WTC11 (cell line): Measurements from ENCODE around the gene CDCA7. TPM values are rescaled to one million over a fixed set of nuclear protein-coding genes. Genes with fewer than 3 reads are reported as not detected.

Experiments
- ATAC-seq: fragments of 200-7000 bp; cut with Tn5 transposase; 2 replicates; pipeline ENCODE4 v1.10.0; 2021; ENCODE audit warnings: mild to moderate bottlenecking, moderate library complexity
- CTCF ChIA-PET: fragments of 300-600 bp; sonication (Branson Sonifier 250); formaldehyde crosslinking; loops from one replicate; lab custom pipeline; 2021; ENCODE audit warnings: antibody characterized with exemption; lab: Charles Lee
- POLR2A ChIA-PET: fragments of 350-600 bp; sonication (Branson Sonifier 250); formaldehyde crosslinking; loops from one replicate; lab custom pipeline; 2021; ENCODE audit warnings: antibody characterized with exemption; lab: Charles Lee
- DNase-seq: peaks from one replicate; pipeline ENCODE4 v3.0.0; 2021; ENCODE audit warnings: low spot score
- H3K27ac Mint-ChIP-seq: 2 replicates; pipeline ENCODE4 v1.8.0; 2021; ENCODE audit warnings: mixed read lengths
- H3K27me3 Mint-ChIP-seq: 2 replicates; pipeline ENCODE4 v1.8.0; 2021; ENCODE audit warnings: low read depth, mild to moderate bottlenecking, moderate library complexity, mixed read lengths
- H3K36me3 Mint-ChIP-seq: 2 replicates; pipeline ENCODE4 v1.8.0; 2021; ENCODE audit warnings: mixed read lengths
- H3K4me1 Mint-ChIP-seq: 2 replicates; pipeline ENCODE4 v1.8.0; 2022; ENCODE audit warnings: mixed read lengths
- H3K4me3 Mint-ChIP-seq: 2 replicates; pipeline ENCODE4 v1.8.0; 2021; ENCODE audit warnings: mild to moderate bottlenecking, moderate library complexity, mixed read lengths
- H3K9me3 Mint-ChIP-seq: 2 replicates; pipeline ENCODE4 v1.8.0; 2021; ENCODE audit warnings: mixed read lengths
- ATF1 ChIP-seq: sonication (generic); formaldehyde crosslinking; IDR thresholded peaks from 2 replicates; pipeline ENCODE4 v1.8.1; 2023; ENCODE audit warnings: mild to moderate bottlenecking, moderate library complexity, missing genetic modification reagents
- CTCF ChIP-seq: fragments of 200-600 bp; IDR thresholded peaks from 2 replicates; pipeline ENCODE4 v1.8.0; 2022; ENCODE audit warnings: antibody characterized with exemption
- ERG ChIP-seq: fragments of 250-450 bp; sonication (Bioruptor Pico); IDR thresholded peaks from 2 replicates; pipeline ENCODE4 v1.8.0; 2021; ENCODE audit warnings: mild to moderate bottlenecking
- ETV6 ChIP-seq: sonication (generic); formaldehyde crosslinking; IDR thresholded peaks from 2 replicates; pipeline ENCODE4 v1.8.1; 2022; ENCODE audit warnings: mild to moderate bottlenecking, missing genetic modification reagents
- FOXJ3 ChIP-seq: sonication (generic); formaldehyde crosslinking; IDR thresholded peaks from 2 replicates; pipeline ENCODE4 v1.9.0; 2021; ENCODE audit warnings: missing genetic modification reagents, mild to moderate bottlenecking, borderline replicate concordance
- GABPB1 ChIP-seq: sonication (generic); formaldehyde crosslinking; IDR thresholded peaks from 2 replicates; pipeline ENCODE4 v1.8.1; 2023; ENCODE audit warnings: mild to moderate bottlenecking, missing genetic modification reagents
- NFE2L1 ChIP-seq: sonication (generic); formaldehyde crosslinking; IDR thresholded peaks from 2 replicates; pipeline ENCODE4 v1.8.1; 2023; ENCODE audit warnings: missing genetic modification reagents
- NFYB ChIP-seq: sonication (generic); formaldehyde crosslinking; conservative IDR thresholded peaks from 2 replicates; pipeline ENCODE4 v1.8.0; 2022; ENCODE audit warnings: low read depth, missing genetic modification reagents
- NR3C1 ChIP-seq: sonication (generic); formaldehyde crosslinking; conservative IDR thresholded peaks from 2 replicates; pipeline ENCODE4 v1.8.1; 2023; ENCODE audit warnings: low read depth, mild to moderate bottlenecking, missing genetic modification reagents
- PRDM15 ChIP-seq: sonication (generic); formaldehyde crosslinking; IDR thresholded peaks from 2 replicates; pipeline ENCODE4 v1.8.0; 2022; ENCODE audit warnings: missing genetic modification reagents
- TP53 ChIP-seq: sonication (generic); formaldehyde crosslinking; IDR thresholded peaks from 2 replicates; pipeline ENCODE4 v1.8.1; 2023; ENCODE audit warnings: mild to moderate bottlenecking, missing genetic modification reagents
- ZNF121 ChIP-seq: sonication (generic); formaldehyde crosslinking; IDR thresholded peaks from 2 replicates; pipeline ENCODE4 v1.8.0; 2023; ENCODE audit warnings: missing genetic modification reagents
- ZNF138 ChIP-seq: sonication (generic); formaldehyde crosslinking; conservative IDR thresholded peaks from 2 replicates; pipeline ENCODE4 v1.8.1; 2022; ENCODE audit warnings: mild to moderate bottlenecking, moderate library complexity, missing genetic modification reagents
- ZNF317 ChIP-seq: sonication (generic); formaldehyde crosslinking; IDR thresholded peaks from 2 replicates; pipeline ENCODE4 v1.8.1; 2023; ENCODE audit warnings: low read depth, mild to moderate bottlenecking, moderate library complexity, missing genetic modification reagents, borderline replicate concordance
- total RNA-seq: library from RNA; stranded (reverse); gene quantifications from 3 replicates; pipeline ENCODE4 v1.2.3, GENCODE V29; 2021
- TF ChIP-seq, protein P1 (sequence below): sonication (generic); formaldehyde crosslinking; IDR thresholded peaks from 2 replicates; pipeline ENCODE4 v1.8.0; 2022; ENCODE audit warnings: mild to moderate bottlenecking, missing genetic modification reagents
- TF ChIP-seq, protein P2 (sequence below): fragments of 250-450 bp; sonication (Bioruptor Pico); IDR thresholded peaks from 2 replicates; pipeline ENCODE4 v1.9.0; 2021; ENCODE audit warnings: moderate library complexity, mild to moderate bottlenecking, inconsistent platforms, borderline replicate concordance
- TF ChIP-seq, protein P3 (sequence below): sonication (generic); formaldehyde crosslinking; IDR thresholded peaks from 2 replicates; pipeline ENCODE4 v1.8.0; 2023; ENCODE audit warnings: missing genetic modification reagents
- TF ChIP-seq, protein P4 (sequence below): sonication (generic); formaldehyde crosslinking; IDR thresholded peaks from 2 replicates; pipeline ENCODE4 v1.8.1; 2023; ENCODE audit warnings: mild to moderate bottlenecking, missing genetic modification reagents, moderate library complexity

Gene CDCA7
- total RNA-seq, 1 experiment from 2014 or later, result 79.7 TPM

DNA sequence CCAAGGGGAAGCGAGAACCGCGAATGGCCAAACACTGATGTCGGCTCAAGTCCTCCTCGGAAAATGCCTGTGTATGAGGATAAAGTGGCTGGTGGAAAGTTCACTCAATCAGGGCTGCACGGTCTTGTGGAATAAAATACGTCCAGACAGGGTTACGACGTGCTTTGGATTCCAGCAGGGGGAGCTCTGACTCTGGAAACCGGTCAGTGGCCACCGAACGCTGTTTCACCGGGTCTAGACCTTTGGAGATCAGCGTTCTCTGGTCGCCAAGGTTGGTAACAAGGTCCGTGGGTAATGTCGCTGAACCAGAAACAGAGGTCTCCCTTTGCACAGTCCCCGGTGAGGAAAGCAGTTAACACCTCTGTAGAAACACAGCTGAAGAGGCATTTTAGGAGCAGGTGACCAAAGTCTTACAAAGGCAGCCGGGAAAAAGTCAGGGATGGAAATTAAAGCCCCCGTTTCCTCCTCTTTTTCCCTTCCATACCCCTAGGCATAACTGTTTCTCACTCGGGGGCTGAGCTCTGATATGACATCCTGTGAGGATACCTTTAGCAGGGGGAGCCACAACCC is 47.8 kb downstream of the CDCA7 start:
- no peak overlapping the region for H3K27ac Mint-ChIP-seq
- POLR2A ChIA-PET, result no interaction called here
- peak; percentile 84 for DNase-seq
- no peak for TF ChIP-seq ERG (CRISPR knock-in tag)
- TF ChIP-seq, protein P1, sequence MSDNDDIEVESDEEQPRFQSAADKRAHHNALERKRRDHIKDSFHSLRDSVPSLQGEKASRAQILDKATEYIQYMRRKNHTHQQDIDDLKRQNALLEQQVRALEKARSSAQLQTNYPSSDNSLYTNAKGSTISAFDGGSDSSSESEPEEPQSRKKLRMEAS, result no peak
- TF ChIP-seq GABPB1 (CRISPR knock-in tag), result peak; percentile 38; the same call in 1 of the 2 replicates
- TF ChIP-seq CTCF, result peak; percentile 76
- no peak for TF ChIP-seq ZNF138 (CRISPR knock-in tag)
- TF ChIP-seq, protein P2, sequence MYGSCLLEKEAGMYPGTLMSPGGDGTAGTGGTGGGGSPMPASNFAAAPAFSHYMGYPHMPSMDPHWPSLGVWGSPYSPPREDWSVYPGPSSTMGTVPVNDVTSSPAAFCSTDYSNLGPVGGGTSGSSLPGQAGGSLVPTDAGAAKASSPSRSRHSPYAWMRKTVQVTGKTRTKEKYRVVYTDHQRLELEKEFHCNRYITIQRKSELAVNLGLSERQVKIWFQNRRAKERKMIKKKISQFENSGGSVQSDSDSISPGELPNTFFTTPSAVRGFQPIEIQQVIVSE (CRISPR knock-in tag), result no peak
- TF ChIP-seq ETV6, result peak; percentile 31; the same call in 1 of the 2 replicates
- TF ChIP-seq ATF1 (CRISPR knock-in tag), result no peak
- no peak for TF ChIP-seq NFE2L1 (CRISPR knock-in tag)
- no peaks in the 10 kb centered on the region for H3K9me3 Mint-ChIP-seq
- ATAC-seq, result peak; percentile 92
- H3K36me3 Mint-ChIP-seq, result no peaks in the 10 kb centered on the region
- CTCF ChIA-PET, result interaction anchor here (0.5 to 5.1 kb wide), 24 partner anchors 11 to 1144 kb away, joined by 3 to 57 read pairs (median 4); no protein-coding TSS in a partner anchor
- H3K27me3 Mint-ChIP-seq, result peaks cover 3% of the 10 kb centered on the region
- H3K4me1 Mint-ChIP-seq, result peaks cover 33% of the 10 kb centered on the region
- peak overlapping the region; percentile 72 for H3K4me3 Mint-ChIP-seq

DNA sequence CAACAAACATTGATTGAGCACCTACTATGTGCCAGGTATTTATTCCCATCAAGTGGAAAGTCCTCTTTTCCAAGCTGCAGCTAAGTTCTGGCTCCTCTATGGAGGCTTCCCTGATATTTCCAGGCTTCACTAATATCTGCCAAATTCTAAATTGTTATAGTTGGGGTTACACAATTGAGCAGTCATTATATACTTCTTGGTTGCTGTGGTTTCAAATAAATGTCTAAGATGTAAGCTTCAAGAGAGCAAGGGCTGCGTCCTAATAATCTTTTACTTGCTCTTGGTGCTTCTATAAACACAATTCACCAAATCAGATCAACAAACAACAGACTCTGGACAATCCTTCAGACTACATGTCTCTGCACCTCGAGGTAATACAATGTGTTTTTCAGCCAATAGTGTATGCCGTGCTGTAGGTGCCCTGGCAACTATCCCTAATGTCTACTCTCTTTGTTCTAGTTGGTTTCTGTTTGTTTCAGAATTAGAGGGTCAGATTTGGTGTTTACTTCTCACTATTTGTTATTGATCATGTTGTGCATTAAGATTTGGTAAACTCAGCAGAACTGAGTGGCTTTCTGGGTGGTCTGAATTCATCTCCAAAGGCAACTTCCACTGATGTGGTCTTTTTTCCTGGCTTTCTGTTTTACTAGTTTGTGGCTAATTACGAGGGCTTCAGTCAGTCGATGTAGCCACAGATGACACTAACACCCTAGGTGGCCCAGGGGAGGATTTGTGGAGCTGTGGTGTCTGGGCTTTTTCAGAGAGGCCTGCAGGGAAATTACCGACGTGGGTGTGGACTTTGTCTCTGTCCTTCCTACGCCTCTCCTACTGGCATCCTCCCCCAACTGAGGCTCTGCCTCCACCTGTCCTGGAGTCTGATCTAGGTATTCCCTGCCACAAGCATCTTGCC is 50.4 kb downstream of the CDCA7 start:
- Mint-ChIP-seq H3K27ac (no peak overlapping the region), H3K27me3 (peaks cover 3% of the 10 kb centered on the region), H3K4me1 (peaks cover 26% of the 10 kb centered on the region), H3K9me3 (no peaks in the 10 kb centered on the region), H3K4me3 (no peak overlapping the region), H3K36me3 (no peaks in the 10 kb centered on the region)
- DNase-seq, result no peak
- CTCF ChIA-PET, result no interaction called here
- POLR2A ChIA-PET, result no interaction called here
- no peak for TF ChIP-seq NFYB
- TF ChIP-seq, protein P3, sequence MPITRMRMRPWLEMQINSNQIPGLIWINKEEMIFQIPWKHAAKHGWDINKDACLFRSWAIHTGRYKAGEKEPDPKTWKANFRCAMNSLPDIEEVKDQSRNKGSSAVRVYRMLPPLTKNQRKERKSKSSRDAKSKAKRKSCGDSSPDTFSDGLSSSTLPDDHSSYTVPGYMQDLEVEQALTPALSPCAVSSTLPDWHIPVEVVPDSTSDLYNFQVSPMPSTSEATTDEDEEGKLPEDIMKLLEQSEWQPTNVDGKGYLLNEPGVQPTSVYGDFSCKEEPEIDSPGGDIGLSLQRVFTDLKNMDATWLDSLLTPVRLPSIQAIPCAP (CRISPR knock-in tag), result no peak
- no peak for TF ChIP-seq NR3C1 (CRISPR knock-in tag)
- TF ChIP-seq FOXJ3 (CRISPR knock-in tag), result no peak
- no peak for TF ChIP-seq PRDM15
- TF ChIP-seq ZNF317 (CRISPR knock-in tag), result no peak
- no peak for TF ChIP-seq TP53 (CRISPR knock-in tag)
- TF ChIP-seq, protein P4, sequence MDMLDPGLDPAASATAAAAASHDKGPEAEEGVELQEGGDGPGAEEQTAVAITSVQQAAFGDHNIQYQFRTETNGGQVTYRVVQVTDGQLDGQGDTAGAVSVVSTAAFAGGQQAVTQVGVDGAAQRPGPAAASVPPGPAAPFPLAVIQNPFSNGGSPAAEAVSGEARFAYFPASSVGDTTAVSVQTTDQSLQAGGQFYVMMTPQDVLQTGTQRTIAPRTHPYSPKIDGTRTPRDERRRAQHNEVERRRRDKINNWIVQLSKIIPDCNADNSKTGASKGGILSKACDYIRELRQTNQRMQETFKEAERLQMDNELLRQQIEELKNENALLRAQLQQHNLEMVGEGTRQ, result no peak
- no peak for TF ChIP-seq NFE2L1 (CRISPR knock-in tag)
- TF ChIP-seq ZNF138 (CRISPR knock-in tag), result no peak
- no peak for TF ChIP-seq ZNF121 (CRISPR knock-in tag)
- TF ChIP-seq, protein P1, result no peak
- no peak for ATAC-seq
